K562 (cell line): ENCODE data around the gene NIPSNAP2. TPM values are rescaled to one million over a fixed set of nuclear protein-coding genes. Genes with fewer than 3 reads are reported as not detected.
A peak's percentile ranks its signal among the peaks of the same experiment; 100 is the strongest.

Source experiments
- CHD4 ChIP-seq: fragments of 200-600 bp; sonication (generic); IDR thresholded peaks from 3 replicates; pipeline ENCODE4 v1.6.1; 2012; ENCODE audit warnings: low read depth, mild to moderate bottlenecking, mixed read lengths, low read length, inconsistent platforms; ENCODE audit not compliant: insufficient read depth, insufficient replicate concordance, poor library complexity, severe bottlenecking
- EGR1 ChIP-seq: fragments of 450-650 bp; conservative IDR thresholded peaks from 2 replicates; pipeline ENCODE4 v1.6.1; 2017; ENCODE audit warnings: mild to moderate bottlenecking
- ELF1 ChIP-seq: fragments of 200-800 bp; sonication (Bioruptor generic); IDR thresholded peaks from 2 replicates; pipeline ENCODE4 v1.6.1; 2016; ENCODE audit warnings: missing genetic modification characterization, missing compliant biosample characterization
- MBD2 ChIP-seq: sonication (generic); IDR thresholded peaks from 2 replicates; pipeline ENCODE4 v1.6.1; 2016; ENCODE audit warnings: low read depth, borderline replicate concordance
- MTA3 ChIP-seq: fragments of 450-650 bp; formaldehyde crosslinking; IDR thresholded peaks from 2 replicates; pipeline ENCODE4 v1.6.1; 2017; ENCODE audit warnings: mild to moderate bottlenecking, borderline replicate concordance
- MYBL2 ChIP-seq, 2 experiments: fragments of 450-650 bp in 1 of 2; sonication (generic) in 1 of 2; formaldehyde crosslinking in 1 of 2; IDR thresholded peaks; 2 replicates each; pipeline versions ENCODE4 v1.6.1 to v1.8.1; 2017 to 2022; ENCODE audit warnings: borderline replicate concordance in 1 of 2, inconsistent platforms in 1 of 2, low read depth in 1 of 2, mild to moderate bottlenecking in 1 of 2, missing genetic modification reagents in 1 of 2, moderate library complexity in 1 of 2
- PHB2 ChIP-seq: fragments of 450-650 bp; IDR thresholded peaks from 2 replicates; pipeline ENCODE4 v1.6.1; 2017; ENCODE audit warnings: low read depth
- PHF8 ChIP-seq: fragments of 200-600 bp; sonication (generic); IDR thresholded peaks from 2 replicates; pipeline ENCODE4 v1.6.1; 2012; ENCODE audit warnings: mixed run types, mild to moderate bottlenecking, inconsistent platforms, low read length, moderate library complexity, borderline replicate concordance
- POLR2H ChIP-seq: IDR thresholded peaks from 2 replicates; pipeline ENCODE4 v1.6.1; 2016; ENCODE audit warnings: missing genetic modification characterization, low read depth, mild to moderate bottlenecking, control low read depth, missing compliant biosample characterization, moderate library complexity
- RBM39 ChIP-seq: fragments of 200-400 bp; formaldehyde crosslinking; optimal IDR thresholded peaks from 2 replicates; pipeline ENCODE3; 2018; ENCODE audit warnings: low read depth, low read length
- SIX5 ChIP-seq, 2 experiments: IDR thresholded peaks; 2 replicates each; pipeline ENCODE4 v1.6.1; 2011; ENCODE audit warnings: low read length in 2 of 2, borderline replicate concordance in 1 of 2, low read depth in 1 of 2, mild to moderate bottlenecking in 1 of 2, moderate library complexity in 1 of 2; ENCODE audit not compliant: insufficient read depth in 1 of 2
- U2AF2 ChIP-seq: fragments of 200-400 bp; formaldehyde crosslinking; optimal IDR thresholded peaks from 2 replicates; pipeline ENCODE3; 2017; ENCODE audit warnings: low read depth, mild to moderate bottlenecking, low read length
- ZBTB1 ChIP-seq: sonication (generic); formaldehyde crosslinking; IDR thresholded peaks from 2 replicates; pipeline ENCODE4 v1.8.1; 2023; ENCODE audit warnings: missing genetic modification reagents, low read depth, mild to moderate bottlenecking, borderline replicate concordance
- ZNF140 ChIP-seq: fragments of 250-450 bp; sonication (Bioruptor Pico); IDR thresholded peaks from 2 replicates; pipeline ENCODE4 v1.8.0; 2021; ENCODE audit warnings: moderate library complexity, mild to moderate bottlenecking, inconsistent platforms
- ZNF79 ChIP-seq: fragments of 250-450 bp; sonication (Bioruptor Pico); IDR thresholded peaks from 2 replicates; pipeline ENCODE4 v1.4.0; 2020; ENCODE audit warnings: low read depth, mild to moderate bottlenecking, moderate library complexity
- polyA plus RNA-seq, 8 experiments: library from polyadenylated mRNA; depleted of rRNA in 4 of 8; stranded (reverse) in 5 of 8; unstranded in 3 of 8; fragments of >200 nt; fragmentation: Nextera tagmentation in 2 of 8; fragmentation: Illumina TruSeq in 1 of 8; extraction: Ambion mirVana in 2 of 8; extraction: Trizol in 1 of 8; gene quantifications; 2 replicates each; pipeline versions ENCODE4 v1.2.1 to v1.2.3, GENCODE V29; 2011 to 2014; ENCODE audit warnings: inconsistent platforms in 1 of 8, missing spikeins in 1 of 8
- total RNA-seq, 7 experiments: library from RNA; depleted of rRNA in 6 of 7; stranded (reverse); fragments of >200 nt in 6 of 7; fragmentation: Illumina TruSeq in 2 of 7; extraction: Trizol in 2 of 7; gene quantifications; 2 replicates each; pipeline versions ENCODE4 v1.2.1 to v1.2.3, GENCODE V29; 2011 to 2021; ENCODE audit warnings: low replicate concordance in 1 of 7
- TF ChIP-seq, protein P1 (sequence below), 2 experiments: fragments of 450-650 bp in 1 of 2; sonication (generic) in 1 of 2; formaldehyde crosslinking in 1 of 2; IDR thresholded peaks in 1 of 2; conservative IDR thresholded peaks in 1 of 2; 2 replicates each; pipeline versions ENCODE4 v1.6.1 to v1.8.1; 2016 to 2023; ENCODE audit warnings: mild to moderate bottlenecking in 2 of 2, moderate library complexity in 2 of 2, inconsistent platforms in 1 of 2, missing genetic modification reagents in 1 of 2
- TF ChIP-seq, protein P2 (sequence below): fragments of 450-650 bp; IDR thresholded peaks from 2 replicates; pipeline ENCODE4 v1.7.1; 2018; ENCODE audit warnings: mild to moderate bottlenecking, low read depth; ENCODE audit not compliant: partially characterized antibody
- TF ChIP-seq, protein P3 (sequence below): sonication (generic); formaldehyde crosslinking; IDR thresholded peaks from 2 replicates; pipeline ENCODE4 v1.8.0; 2022; ENCODE audit warnings: mild to moderate bottlenecking, missing genetic modification reagents
- TF ChIP-seq, protein P4 (sequence below): fragments of 450-650 bp; IDR thresholded peaks from one replicate; pipeline ENCODE4 v1.6.1; 2018; ENCODE audit warnings: mild to moderate bottlenecking, moderate library complexity; ENCODE audit not compliant: partially characterized antibody

Gene NIPSNAP2
- total and polyA plus RNA-seq, 9 of the 15 experiments (the other 6 are each of a cell fraction or from before 2014, with no cell fraction given), result 24.9 to 107 (median 53.0) TPM

DNA sequence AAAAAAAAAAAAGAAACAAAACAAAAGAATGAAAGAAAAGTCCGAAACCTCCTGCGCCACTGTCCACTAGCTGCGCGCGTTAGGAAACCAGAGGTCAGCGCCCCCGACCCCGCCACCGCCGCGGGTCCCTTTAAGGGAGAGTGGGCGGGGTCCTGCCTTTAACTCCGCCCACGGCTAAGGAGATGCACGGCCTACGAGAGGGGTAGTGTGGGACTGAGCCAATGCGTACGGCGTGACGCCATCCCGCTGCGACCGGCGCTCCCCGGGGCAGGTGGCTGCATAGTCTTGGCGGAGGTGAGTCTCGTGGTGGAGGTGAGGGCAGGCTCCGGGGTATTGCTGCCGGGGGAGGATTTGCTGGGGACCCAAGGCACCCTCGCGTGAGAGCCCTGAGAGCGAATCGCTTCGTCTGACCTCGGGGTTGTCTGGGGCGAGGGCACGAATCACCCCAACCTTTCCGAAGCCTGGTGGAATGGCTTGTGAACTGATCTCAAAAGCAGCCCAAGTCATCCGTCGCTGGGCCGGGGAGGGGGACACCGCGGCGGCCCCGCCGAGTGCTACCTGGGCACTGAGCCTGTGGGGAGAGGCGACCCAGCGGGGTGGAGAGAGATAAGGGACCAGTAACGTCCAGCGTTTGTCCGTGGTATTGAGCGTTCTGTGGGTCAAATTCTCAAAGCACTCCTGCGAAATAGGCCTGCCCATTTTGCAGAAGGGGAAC, 12.6 kb upstream of the NIPSNAP2 start, which contains the start of gene MRPS17 (continued):
- TF ChIP-seq, protein P1, sequence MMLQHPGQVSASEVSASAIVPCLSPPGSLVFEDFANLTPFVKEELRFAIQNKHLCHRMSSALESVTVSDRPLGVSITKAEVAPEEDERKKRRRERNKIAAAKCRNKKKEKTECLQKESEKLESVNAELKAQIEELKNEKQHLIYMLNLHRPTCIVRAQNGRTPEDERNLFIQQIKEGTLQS (IDR thresholded peaks at IDR 0.05), result peak; percentile 27; the same call in 1 of the 2 replicates
- TF ChIP-seq, protein P1 (CRISPR knock-in tag; conservative IDR thresholded peaks at IDR 0.05), result no peak
- TF ChIP-seq, protein P2, sequence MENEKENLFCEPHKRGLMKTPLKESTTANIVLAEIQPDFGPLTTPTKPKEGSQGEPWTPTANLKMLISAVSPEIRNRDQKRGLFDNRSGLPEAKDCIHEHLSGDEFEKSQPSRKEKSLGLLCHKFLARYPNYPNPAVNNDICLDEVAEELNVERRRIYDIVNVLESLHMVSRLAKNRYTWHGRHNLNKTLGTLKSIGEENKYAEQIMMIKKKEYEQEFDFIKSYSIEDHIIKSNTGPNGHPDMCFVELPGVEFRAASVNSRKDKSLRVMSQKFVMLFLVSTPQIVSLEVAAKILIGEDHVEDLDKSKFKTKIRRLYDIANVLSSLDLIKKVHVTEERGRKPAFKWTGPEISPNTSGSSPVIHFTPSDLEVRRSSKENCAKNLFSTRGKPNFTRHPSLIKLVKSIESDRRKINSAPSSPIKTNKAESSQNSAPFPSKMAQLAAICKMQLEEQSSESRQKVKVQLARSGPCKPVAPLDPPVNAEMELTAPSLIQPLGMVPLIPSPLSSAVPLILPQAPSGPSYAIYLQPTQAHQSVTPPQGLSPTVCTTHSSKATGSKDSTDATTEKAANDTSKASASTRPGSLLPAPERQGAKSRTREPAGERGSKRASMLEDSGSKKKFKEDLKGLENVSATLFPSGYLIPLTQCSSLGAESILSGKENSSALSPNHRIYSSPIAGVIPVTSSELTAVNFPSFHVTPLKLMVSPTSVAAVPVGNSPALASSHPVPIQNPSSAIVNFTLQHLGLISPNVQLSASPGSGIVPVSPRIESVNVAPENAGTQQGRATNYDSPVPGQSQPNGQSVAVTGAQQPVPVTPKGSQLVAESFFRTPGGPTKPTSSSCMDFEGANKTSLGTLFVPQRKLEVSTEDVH, result peak; percentile 21
- TF ChIP-seq POLR2H (tag) (no peak), PHF8 (peak; percentile 95), EGR1 (peak; percentile 82), MYBL2 (IDR thresholded peaks at IDR 0.05; ENCODE audit: low read depth) (no peak), MYBL2 (CRISPR knock-in tag; IDR thresholded peaks at IDR 0.05; ENCODE audit: borderline replicate concordance) (no peak), MTA3 (peak; percentile 67; the same call in 1 of the 2 replicates), ZNF79 (no peak), SIX5 (IDR thresholded peaks at IDR 0.05; ENCODE audit: borderline replicate concordance in 1 of 2, insufficient read depth in 1 of 2, low read depth in 1 of 2, low read length in 2 of 2) (peak; percentile 10 to 26; a peak in 1 of 4 replicates), ELF1 (tag) (no peak), ZBTB1 (no peak), PHB2 (no peak), CHD4 (no peak), U2AF2 (no peak), MBD2 (peak; percentile 69; the same call in 1 of the 2 replicates), RBM39 (no peak), ZNF140 (CRISPR knock-in tag) (no peak)
- TF ChIP-seq, protein P3, sequence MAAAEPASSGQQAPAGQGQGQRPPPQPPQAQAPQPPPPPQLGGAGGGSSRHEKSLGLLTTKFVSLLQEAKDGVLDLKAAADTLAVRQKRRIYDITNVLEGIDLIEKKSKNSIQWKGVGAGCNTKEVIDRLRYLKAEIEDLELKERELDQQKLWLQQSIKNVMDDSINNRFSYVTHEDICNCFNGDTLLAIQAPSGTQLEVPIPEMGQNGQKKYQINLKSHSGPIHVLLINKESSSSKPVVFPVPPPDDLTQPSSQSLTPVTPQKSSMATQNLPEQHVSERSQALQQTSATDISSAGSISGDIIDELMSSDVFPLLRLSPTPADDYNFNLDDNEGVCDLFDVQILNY (CRISPR knock-in tag), result no peak
- TF ChIP-seq, protein P4, sequence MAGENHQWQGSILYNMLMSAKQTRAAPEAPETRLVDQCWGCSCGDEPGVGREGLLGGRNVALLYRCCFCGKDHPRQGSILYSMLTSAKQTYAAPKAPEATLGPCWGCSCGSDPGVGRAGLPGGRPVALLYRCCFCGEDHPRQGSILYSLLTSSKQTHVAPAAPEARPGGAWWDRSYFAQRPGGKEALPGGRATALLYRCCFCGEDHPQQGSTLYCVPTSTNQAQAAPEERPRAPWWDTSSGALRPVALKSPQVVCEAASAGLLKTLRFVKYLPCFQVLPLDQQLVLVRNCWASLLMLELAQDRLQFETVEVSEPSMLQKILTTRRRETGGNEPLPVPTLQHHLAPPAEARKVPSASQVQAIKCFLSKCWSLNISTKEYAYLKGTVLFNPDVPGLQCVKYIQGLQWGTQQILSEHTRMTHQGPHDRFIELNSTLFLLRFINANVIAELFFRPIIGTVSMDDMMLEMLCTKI, result no peak
